ENCODE data around the gene CDH16. TPM values are rescaled to one million over a fixed set of nuclear protein-coding genes. Genes with fewer than 3 reads are reported as not detected.
A peak's percentile ranks its signal among the peaks of the same experiment; 100 is the strongest.

CDH16 gene
- total RNA-seq, 2 donors from 2014 or later, result not detected

DNA sequence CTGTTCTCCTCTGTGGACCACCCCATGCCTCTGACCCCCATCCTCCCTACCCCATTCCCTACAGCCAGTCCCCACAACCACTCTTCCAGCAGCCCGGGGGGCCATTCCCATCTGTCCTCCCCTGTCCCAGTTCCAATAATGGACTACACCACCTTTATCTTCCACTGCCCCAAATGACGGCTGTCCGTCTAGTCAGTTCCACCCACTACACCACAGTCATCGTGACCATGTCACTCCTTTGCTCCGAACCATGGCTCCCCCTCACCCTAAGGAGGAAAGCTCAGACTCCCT, 23.1 kb downstream of the CDH16 start:
- no peak for DNase-seq
- H3K9ac ChIP-seq (ENCODE audit: extremely low read depth, low read length, poor library complexity, severe bottlenecking), result no peak overlapping the region
- H3K9me3 ChIP-seq (ENCODE audit: control insufficient read depth, low read length), result no peaks in the 10 kb centered on the region
- peaks cover 4% of the 10 kb centered on the region for H3K27me3 Mint-ChIP-seq (ENCODE audit: insufficient read depth)
- no peak overlapping the region for H3K4me3 Mint-ChIP-seq
- peaks cover 10% of the 10 kb centered on the region for H3K4me1 ChIP-seq (ENCODE audit: control insufficient read depth, insufficient read depth, low read length)
- H3K9me3 Mint-ChIP-seq, result no peaks in the 10 kb centered on the region
- H3K27me3 ChIP-seq (ENCODE audit: control insufficient read depth, insufficient read depth, low read length, poor library complexity, severe bottlenecking), result no peaks in the 10 kb centered on the region
- H3K4me1 Mint-ChIP-seq, result peaks cover 15% of the 10 kb centered on the region
- TF ChIP-seq CTCF (conservative IDR thresholded peaks at IDR 0.05), result no peak
- no peaks in the 10 kb centered on the region for H3K36me3 Mint-ChIP-seq (ENCODE audit: low read depth)
- H3K36me3 ChIP-seq (ENCODE audit: control insufficient read depth, insufficient read depth, low read length), result peaks cover 5% of the 10 kb centered on the region
- H3K27ac ChIP-seq (ENCODE audit: low read depth, low read length), result no peak overlapping the region
- 94 to 100% methylated on average over 4 to 5 of the region's 5 CpGs for WGBS, 2 experiments (ENCODE audit: insufficient coverage in 1 of 2, insufficient read length in 1 of 2)
- peak overlapping the region; percentile 10 for H3K27ac Mint-ChIP-seq
- H3K4me3 ChIP-seq (ENCODE audit: low read length), result no peak overlapping the region

- H3K4me3 Mint-ChIP-seq, result no peak overlapping the region
- 71 to 86% methylated on average over 5 to 11 of the region's 11 CpGs for WGBS, 2 experiments (ENCODE audit: insufficient coverage in 1 of 2, insufficient read length in 1 of 2)
- peaks cover 6% of the 10 kb centered on the region for H3K4me1 ChIP-seq (ENCODE audit: control insufficient read depth, insufficient read depth, low read length)
Measured at GRCh38 chr16:66894948-66895688, 23.6 kb downstream of the CDH16 start.

GRCh38 chr16:66894055-66894454, 24.6 kb downstream of the CDH16 start:
- Histone ChIP-seq H3K9ac (ENCODE audit: extremely low read depth, low read length, poor library complexity, severe bottlenecking) (no peak overlapping the region), H3K9me3 (ENCODE audit: control insufficient read depth, low read length) (no peaks in the 10 kb centered on the region), H3K27ac (ENCODE audit: low read depth, low read length) (no peak overlapping the region), H3K4me1 (ENCODE audit: control insufficient read depth, insufficient read depth, low read length) (no peaks in the 10 kb centered on the region), H3K27me3 (ENCODE audit: control insufficient read depth, insufficient read depth, low read length, poor library complexity, severe bottlenecking) (no peaks in the 10 kb centered on the region), H3K4me3 (ENCODE audit: low read length) (no peak overlapping the region), H3K36me3 (ENCODE audit: control insufficient read depth, insufficient read depth, low read length) (peaks cover 5% of the 10 kb centered on the region)
- H3K9me3 Mint-ChIP-seq, result no peaks in the 10 kb centered on the region
- H3K27me3 Mint-ChIP-seq (ENCODE audit: insufficient read depth), result no peaks in the 10 kb centered on the region
- no peak for DNase-seq
- H3K4me1 Mint-ChIP-seq, result peaks cover 4% of the 10 kb centered on the region
- TF ChIP-seq CTCF (conservative IDR thresholded peaks at IDR 0.05), result no peak
- WGBS, 2 experiments (ENCODE audit: insufficient coverage in 1 of 2, insufficient read length in 1 of 2), result 90 to 100% methylated on average over 1 to 2 of the region's 2 CpGs
- no peak overlapping the region for H3K4me3 Mint-ChIP-seq
- no peak overlapping the region for H3K27ac Mint-ChIP-seq
- no peaks in the 10 kb centered on the region for H3K36me3 Mint-ChIP-seq (ENCODE audit: low read depth)

More at GRCh38 chr16:66894948-66895688, 23.6 kb downstream of the CDH16 start:
- peak; percentile 92 for TF ChIP-seq CTCF (conservative IDR thresholded peaks at IDR 0.05)
- Mint-ChIP-seq H3K27ac (no peak overlapping the region), H3K9me3 (no peaks in the 10 kb centered on the region), H3K4me1 (peaks cover 11% of the 10 kb centered on the region), H3K27me3 (ENCODE audit: insufficient read depth) (peaks cover under 1% of the 10 kb centered on the region), H3K36me3 (ENCODE audit: low read depth) (no peaks in the 10 kb centered on the region)
- Histone ChIP-seq H3K27me3 (ENCODE audit: control insufficient read depth, insufficient read depth, low read length, poor library complexity, severe bottlenecking) (no peaks in the 10 kb centered on the region), H3K9ac (ENCODE audit: extremely low read depth, low read length, poor library complexity, severe bottlenecking) (no peak overlapping the region), H3K4me3 (ENCODE audit: low read length) (no peak overlapping the region), H3K36me3 (ENCODE audit: control insufficient read depth, insufficient read depth, low read length) (peaks cover 5% of the 10 kb centered on the region), H3K27ac (ENCODE audit: low read depth, low read length) (no peak overlapping the region), H3K9me3 (ENCODE audit: control insufficient read depth, low read length) (no peaks in the 10 kb centered on the region)
- peak; percentile 89 for DNase-seq

Measured in endodermal cell (in vitro differentiated cells).